Measurements from ENCODE around the gene DBNL. TPM values are rescaled to one million over a fixed set of nuclear protein-coding genes. Genes with fewer than 3 reads are reported as not detected.

Gene DBNL
- total RNA-seq, 1 donor from 2014 or later = 67.7 TPM

DNA sequence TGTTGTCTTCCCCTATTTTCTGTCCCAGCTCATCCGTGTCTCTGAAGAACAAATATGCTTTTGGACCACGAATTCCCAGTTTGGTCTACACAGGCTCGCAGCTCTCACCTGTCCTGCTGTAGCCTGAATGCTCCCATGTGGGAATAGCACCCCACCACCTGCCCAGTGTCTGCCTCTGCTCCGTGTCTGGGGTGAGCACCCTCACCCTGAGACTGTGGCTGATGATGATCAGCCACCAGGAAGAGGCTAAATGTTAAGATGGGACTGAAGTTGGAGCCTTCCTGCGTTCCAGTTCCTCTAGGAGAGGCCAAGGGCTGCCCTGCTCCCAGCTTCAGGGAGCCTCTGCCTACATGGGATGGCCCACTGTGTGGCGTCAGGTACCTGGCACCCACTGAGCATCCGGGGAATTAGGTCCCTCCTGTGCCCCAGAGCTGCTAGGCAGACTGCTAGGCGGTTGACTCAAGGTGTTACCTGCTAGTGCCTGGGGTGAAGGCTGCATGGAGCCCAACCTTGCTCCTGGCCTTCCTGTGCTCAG lies 17.2 kb downstream of the DBNL start:
- DNase-seq (ENCODE audit: low spot score) = no peak

DNA sequence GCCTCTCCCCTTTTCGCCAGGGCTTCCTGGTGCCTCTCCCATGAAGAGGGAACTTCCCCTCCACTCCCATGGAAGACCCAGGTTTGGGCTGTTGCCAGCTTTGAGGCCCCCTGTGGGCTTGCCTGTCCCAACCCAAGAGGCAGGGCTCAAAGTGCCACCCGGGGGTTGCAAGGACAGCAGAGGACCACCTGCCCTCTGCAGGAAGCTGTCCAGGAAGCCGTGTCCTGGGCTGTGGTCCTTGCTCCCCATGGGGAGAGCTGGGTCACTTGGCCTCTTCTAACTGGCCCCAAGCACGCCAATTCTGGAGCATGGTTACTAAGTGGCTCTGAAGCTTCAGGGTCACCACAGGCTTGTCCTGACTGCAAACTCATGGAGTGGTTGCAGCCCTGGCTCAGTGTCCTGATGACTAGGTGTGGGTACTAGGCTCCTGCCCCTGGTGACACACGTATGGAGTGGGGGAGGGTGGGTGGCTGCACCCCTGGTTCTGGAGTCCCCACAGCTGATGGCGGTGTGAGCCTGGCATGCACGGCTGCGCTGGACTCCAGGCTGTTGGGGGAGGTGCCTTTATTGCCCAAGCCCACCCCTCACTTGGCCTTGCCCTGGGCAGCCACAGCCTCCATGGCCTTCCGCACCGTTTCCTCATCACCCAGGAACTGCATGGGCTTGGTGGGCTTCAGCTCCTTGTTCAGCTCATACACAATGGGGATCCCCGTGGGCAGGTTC lies 17.8 kb downstream of the DBNL start:
- no peak for DNase-seq (ENCODE audit: low spot score)

GRCh38 chr7:44062903-44063295 lies 18.4 kb downstream of the DBNL start:
- DNase-seq (ENCODE audit: low spot score) = no peak

DNA sequence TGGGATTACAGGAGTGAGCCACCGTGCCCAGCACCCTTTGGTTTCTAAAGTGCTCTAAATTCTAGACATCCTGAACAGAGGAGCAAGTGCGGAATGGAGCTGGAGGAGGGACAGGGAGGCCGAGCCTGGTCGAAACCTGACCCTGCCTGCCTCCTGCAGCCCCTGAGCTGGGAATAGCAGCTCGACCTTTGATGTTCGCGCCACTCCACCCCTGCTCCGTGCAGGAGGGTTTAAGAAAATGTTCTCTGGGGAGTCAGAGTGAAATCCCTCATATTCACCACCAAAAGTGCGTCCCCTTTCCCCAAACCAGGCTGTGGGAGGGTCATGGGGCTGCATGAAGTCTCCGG lies 19.0 kb downstream of the DBNL start:
- no peak for DNase-seq (ENCODE audit: low spot score)

GRCh38 chr7:44063894-44064651 lies 19.6 kb downstream of the DBNL start:
- no peak for DNase-seq (ENCODE audit: low spot score)

DNA sequence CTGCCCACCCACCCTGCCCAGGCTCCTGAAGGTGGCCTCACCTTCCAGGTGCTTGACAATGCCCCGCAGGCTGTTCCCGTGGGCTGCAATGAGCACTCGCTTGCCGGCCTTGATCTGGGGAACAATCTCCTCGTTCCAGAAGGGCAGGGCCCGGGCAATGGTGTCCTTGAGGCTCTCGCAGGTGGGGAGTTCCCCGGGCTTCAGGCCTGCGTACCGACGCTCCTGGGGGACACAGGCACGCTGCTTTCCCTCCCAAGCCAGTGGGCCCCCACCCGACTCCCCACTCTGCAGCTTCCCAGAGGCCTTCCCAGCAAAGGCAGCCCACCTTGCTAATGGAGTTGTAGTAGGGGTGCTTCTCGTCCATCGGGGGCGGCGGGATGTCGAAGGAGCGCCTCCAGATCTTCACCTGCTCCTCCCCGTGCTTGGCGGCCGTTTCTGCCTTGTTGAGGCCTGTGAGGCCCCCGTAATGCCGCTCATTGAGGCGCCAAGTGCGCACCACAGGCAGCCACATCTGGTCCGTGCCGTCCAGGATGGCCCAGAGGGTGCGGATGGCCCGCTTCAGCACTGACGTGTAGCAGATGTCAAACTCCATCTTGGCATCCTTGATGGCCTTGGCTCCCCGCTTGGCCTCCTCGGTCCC lies 20.4 kb downstream of the DBNL start:
- DNase-seq (ENCODE audit: low spot score) = no peak

GRCh38 chr7:44065431-44066110 lies 21.1 kb downstream of the DBNL start, which contains the start of gene PGAM2:
Gene PGAM2 (minus strand): TSS chr7:44065567. CDS start chr7:44065529, 38 bp downstream.
- DNase-seq (ENCODE audit: low spot score) = peak; percentile 44

- DNase-seq (ENCODE audit: low spot score) = no peak
These were observed 21.6 kb downstream of the DBNL start for GRCh38 chr7:44066111-44066460.

GRCh38 chr7:44066494-44067063 lies 22.1 kb downstream of the DBNL start:
- no peak for DNase-seq (ENCODE audit: low spot score)

GRCh38 chr7:44067064-44067951 lies 22.8 kb downstream of the DBNL start:
- DNase-seq (ENCODE audit: low spot score) = no peak

- DNase-seq (ENCODE audit: low spot score) = no peak
These were observed 23.6 kb downstream of the DBNL start for GRCh38 chr7:44068054-44068453.

DNA sequence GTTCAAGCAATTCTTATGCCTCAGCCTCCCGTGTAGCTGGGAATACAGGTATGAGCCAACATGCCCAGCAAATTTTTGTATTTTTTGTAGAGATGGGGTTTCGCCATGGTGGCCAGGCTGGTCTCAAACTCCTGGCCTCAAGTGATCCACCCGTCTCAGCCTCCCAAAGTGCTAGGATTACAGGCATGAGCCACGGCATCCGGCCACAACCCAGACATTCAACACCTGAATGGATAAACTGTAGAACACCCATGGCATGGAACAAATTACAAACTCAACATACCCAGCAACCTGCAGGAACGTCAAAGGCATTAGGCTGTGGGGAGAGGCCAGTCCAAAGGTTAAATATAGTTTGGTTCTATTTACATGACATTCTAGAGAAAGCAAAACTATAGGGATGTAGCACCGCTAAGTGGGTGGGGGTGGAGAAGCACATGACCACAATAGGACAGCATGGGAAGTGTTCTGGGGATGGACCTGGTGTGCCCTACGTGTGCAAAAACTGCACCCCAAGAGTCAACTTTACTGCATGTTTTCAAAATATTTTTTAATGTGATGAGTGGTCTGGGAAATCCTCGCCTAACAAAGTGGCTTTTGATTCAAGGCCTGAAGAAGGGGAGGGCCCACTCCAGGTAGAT lies 27.3 kb downstream of the DBNL start:
- no peak for DNase-seq (ENCODE audit: low spot score)

DNA sequence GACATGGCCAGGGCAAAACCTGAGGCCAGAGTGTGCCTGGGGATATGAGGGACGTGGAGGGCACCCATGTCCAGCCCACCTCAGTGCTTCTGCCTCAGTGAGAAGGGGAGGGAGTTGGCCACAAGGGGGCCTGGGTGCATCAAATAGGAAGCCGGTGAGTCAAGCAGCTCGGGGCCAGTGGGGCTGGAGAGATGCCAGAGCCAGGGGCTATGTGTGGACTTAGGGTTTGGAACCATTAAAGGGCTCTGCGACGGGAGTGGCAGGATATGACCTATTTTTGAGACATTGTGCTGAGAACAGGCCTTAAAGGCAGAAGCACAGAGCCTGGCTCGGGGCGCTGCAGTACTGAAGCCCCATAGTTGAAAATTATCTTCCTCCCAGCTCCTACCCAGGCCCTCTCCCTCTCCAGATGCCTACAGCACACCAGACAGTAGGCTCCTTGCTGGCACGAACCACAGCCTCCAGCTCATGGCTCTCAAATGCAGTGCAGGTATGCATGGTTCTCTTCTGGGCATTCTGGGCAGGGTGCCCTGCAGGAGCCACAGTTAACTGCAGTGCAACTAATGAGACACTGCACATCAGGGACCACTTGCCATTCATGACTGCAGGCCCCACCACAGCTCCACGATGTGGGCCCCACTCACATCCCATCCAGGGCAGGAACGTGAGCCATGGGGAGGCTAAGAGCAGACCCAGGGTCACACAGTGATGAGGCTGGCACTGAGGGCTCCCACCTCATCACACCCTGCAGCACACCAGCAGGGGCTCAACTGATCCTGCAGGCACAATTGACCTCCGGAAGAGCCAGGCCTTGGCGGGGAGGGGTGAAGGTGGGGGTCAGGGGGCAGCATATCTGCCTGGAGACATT lies 28.1 kb downstream of the DBNL start:
- DNase-seq (ENCODE audit: low spot score) = peak; percentile 84

DNA sequence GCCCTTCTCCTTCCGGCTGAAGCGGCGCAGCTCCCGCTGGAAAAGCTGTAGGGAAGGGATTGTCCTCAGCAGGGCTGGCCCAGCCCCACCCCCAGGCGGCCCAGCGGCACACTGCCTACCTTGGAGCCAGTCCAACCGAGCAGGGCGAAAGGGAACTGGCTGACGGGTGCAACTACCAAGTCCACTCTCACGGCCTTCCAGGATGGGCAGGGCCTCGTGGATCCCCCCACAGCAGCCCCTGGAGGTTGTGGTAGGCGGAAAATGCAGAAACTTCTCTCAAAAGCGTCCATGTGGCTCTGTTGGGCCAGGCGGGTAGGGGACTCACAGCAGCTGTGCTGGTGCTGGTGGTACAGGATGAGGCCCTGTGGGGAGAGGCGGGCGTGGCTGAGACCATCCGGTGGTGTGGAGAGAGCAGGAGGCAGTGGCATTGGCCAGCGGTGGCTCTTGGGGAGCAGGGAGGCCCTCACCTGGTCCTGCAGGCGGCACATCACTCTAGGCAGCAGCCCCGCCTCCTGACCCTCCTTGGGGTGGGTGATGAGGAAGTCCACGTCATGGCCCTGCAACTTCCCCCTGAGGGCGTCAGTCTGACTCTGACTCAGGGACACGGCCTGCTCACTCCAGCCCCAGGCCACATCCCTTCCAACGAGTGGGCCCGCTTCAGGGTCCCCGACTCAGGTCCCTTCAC lies 29.3 kb downstream of the DBNL start:
- no peak for DNase-seq (ENCODE audit: low spot score)

DNA sequence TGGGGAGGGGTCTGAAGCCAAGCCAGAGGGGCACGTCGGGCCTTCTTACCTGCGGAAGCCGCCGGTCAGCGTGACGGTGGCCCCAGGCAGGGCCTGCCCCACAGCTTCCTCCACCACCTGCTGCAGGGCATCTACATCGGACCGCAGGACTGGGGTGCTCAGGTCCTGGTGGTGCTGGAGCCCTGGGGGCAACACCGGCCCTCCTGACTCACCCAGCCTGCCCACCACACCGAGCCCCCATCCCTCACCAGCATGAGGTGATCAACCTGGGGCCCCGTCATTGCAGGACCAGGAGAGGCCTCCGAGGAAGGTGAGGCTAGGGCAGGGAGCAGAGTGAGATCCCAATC lies 29.8 kb downstream of the DBNL start:
- no peak for DNase-seq (ENCODE audit: low spot score)

GRCh38 chr7:44075296-44076075 lies 31.0 kb downstream of the DBNL start:
- DNase-seq (ENCODE audit: low spot score) = no peak

- DNase-seq (ENCODE audit: low spot score) = no peak
These were observed 31.8 kb downstream of the DBNL start for GRCh38 chr7:44076101-44076895.
